IMR-90 (cell line): ENCODE measurements around the gene B4GALT5. TPM values are rescaled to one million over a fixed set of nuclear protein-coding genes. Genes with fewer than 3 reads are reported as not detected.

Source experiments
- ATAC-seq: fragments of 200-7000 bp; cut with Tn5 transposase; 2 replicates; pipeline ENCODE4 v1.9.1; 2020; ENCODE audit warnings: low read depth, mild to moderate bottlenecking, moderate library complexity
- BruUV-seq: library from RNA; stranded (reverse); fragments of 400-500 nt; replicated peaks from 2 replicates; lab custom pipeline; 2021; lab: Mats Ljungman, UMichigan
- CTCF ChIA-PET: fragments of 300-600 bp; formaldehyde crosslinking; extraction: SDS; loops from one replicate; lab custom pipeline; 2021; ENCODE audit warnings: antibody characterized with exemption; lab: Yijun Ruan, JAX
- POLR2A ChIA-PET: fragments of 300-600 bp; sonication (Branson Sonifier 250); formaldehyde crosslinking; loops from one replicate; lab custom pipeline; 2022; ENCODE audit warnings: antibody characterized with exemption; ENCODE audit not compliant: unreplicated experiment; lab: Charles Lee
- DNase-seq: peaks from one replicate; pipeline ENCODE4 v3.0.0; 2013
- H2AFZ ChIP-seq: replicated peaks from 2 replicates; pipeline ENCODE3; 2013; ENCODE audit warnings: low read length, mild to moderate bottlenecking; ENCODE audit not compliant: poor library complexity
- H2AK5ac ChIP-seq: 2 replicates; pipeline ENCODE4 v1.6.1; 2013; ENCODE audit warnings: low read depth, low read length, inconsistent platforms
- H2AK9ac ChIP-seq: replicated peaks from 2 replicates; pipeline ENCODE3; 2013; ENCODE audit warnings: mild to moderate bottlenecking, low read depth, low read length, moderate library complexity; ENCODE audit not compliant: poor library complexity
- H2BK120ac ChIP-seq: 2 replicates; pipeline ENCODE4 v1.6.1; 2013; ENCODE audit warnings: low read depth, low read length, inconsistent platforms
- H2BK15ac ChIP-seq: 3 replicates; pipeline ENCODE4 v1.6.1; 2013; ENCODE audit warnings: low read depth, low read length, inconsistent platforms
- H2BK20ac ChIP-seq: 2 replicates; pipeline ENCODE4 v1.6.1; 2013; ENCODE audit warnings: low read depth, mild to moderate bottlenecking, inconsistent platforms, low read length, moderate library complexity
- H2BK5ac ChIP-seq: 2 replicates; pipeline ENCODE4 v1.6.1; 2013; ENCODE audit warnings: mild to moderate bottlenecking, low read depth, low read length, inconsistent platforms; ENCODE audit not compliant: poor library complexity, severe bottlenecking
- H3K14ac ChIP-seq: replicated peaks from 2 replicates; pipeline ENCODE4 v1.6.1; 2013; ENCODE audit warnings: low read depth, low read length, inconsistent platforms
- H3K18ac ChIP-seq: 2 replicates; pipeline ENCODE4 v1.6.1; 2013; ENCODE audit warnings: low read depth, low read length, control low read depth
- H3K23ac ChIP-seq: 2 replicates; pipeline ENCODE4 v1.6.1; 2013; ENCODE audit warnings: low read depth, low read length, inconsistent platforms
- H3K27ac ChIP-seq: 2 replicates; pipeline ENCODE4 v1.5.1; 2013; ENCODE audit warnings: mild to moderate bottlenecking, control low read depth, low read length; ENCODE audit not compliant: insufficient read depth
- H3K27me3 ChIP-seq: 2 replicates; pipeline ENCODE4 v1.6.1; 2013; ENCODE audit warnings: low read length; ENCODE audit not compliant: control insufficient read depth, insufficient read depth
- H3K36me3 ChIP-seq: 2 replicates; pipeline ENCODE4 v1.6.1; 2013; ENCODE audit warnings: low read length, mixed read lengths; ENCODE audit not compliant: control insufficient read depth, insufficient read depth
- H3K4ac ChIP-seq: 2 replicates; pipeline ENCODE4 v1.6.1; 2013; ENCODE audit warnings: low read depth, low read length, inconsistent platforms
- H3K4me1 ChIP-seq: 2 replicates; pipeline ENCODE4 v1.6.1; 2013; ENCODE audit warnings: low read length, mixed read lengths; ENCODE audit not compliant: control insufficient read depth, insufficient read depth
- H3K4me2 ChIP-seq: 2 replicates; pipeline ENCODE4 v1.6.1; 2013; ENCODE audit warnings: low read depth, mild to moderate bottlenecking, control low read depth, low read length, moderate library complexity
- H3K4me3 ChIP-seq: 2 replicates; pipeline ENCODE4 v1.5.1; 2013; ENCODE audit warnings: low read depth, mild to moderate bottlenecking, control low read depth, low read length, moderate library complexity; ENCODE audit not compliant: insufficient read depth
- H3K56ac ChIP-seq: 2 replicates; pipeline ENCODE4 v1.6.1; 2013; ENCODE audit warnings: low read length, inconsistent platforms; ENCODE audit not compliant: insufficient read depth; ENCODE audit errors: extremely low read depth
- H3K79me1 ChIP-seq, 2 experiments: 2 replicates each; pipeline ENCODE4 v1.6.1; 2013; ENCODE audit warnings: low read length in 2 of 2, inconsistent platforms in 1 of 2, low read depth in 1 of 2
- H3K9ac ChIP-seq: 2 replicates; pipeline ENCODE4 v1.6.1; 2013; ENCODE audit warnings: low read depth, low read length, control low read depth
- H3K9me1 ChIP-seq: 2 replicates; pipeline ENCODE4 v1.6.1; 2013; ENCODE audit warnings: low read length, inconsistent platforms; ENCODE audit not compliant: insufficient read depth
- H3K9me3 ChIP-seq: 2 replicates; pipeline ENCODE4 v1.6.1; 2013; ENCODE audit warnings: low read length; ENCODE audit not compliant: control insufficient read depth, insufficient read depth
- H4K20me1 ChIP-seq: 2 replicates; pipeline ENCODE4 v1.6.1; 2013; ENCODE audit warnings: low read length, inconsistent platforms; ENCODE audit not compliant: insufficient read depth
- H4K5ac ChIP-seq: 2 replicates; pipeline ENCODE4 v1.6.1; 2013; ENCODE audit warnings: mild to moderate bottlenecking, low read depth, low read length, control low read depth
- H4K8ac ChIP-seq, 2 experiments: 2 replicates each; pipeline ENCODE4 v1.6.1; 2013; ENCODE audit warnings: low read depth in 2 of 2, low read length in 2 of 2, control low read depth in 1 of 2, inconsistent platforms in 1 of 2
- H4K91ac ChIP-seq: 2 replicates; pipeline ENCODE4 v1.6.1; 2013; ENCODE audit warnings: low read depth, low read length, inconsistent platforms; ENCODE audit not compliant: insufficient read depth
- CTCF ChIP-seq: conservative IDR thresholded peaks from 2 replicates; pipeline ENCODE4 v1.5.1; 2012; ENCODE audit warnings: mild to moderate bottlenecking, low read depth, low read length, improper control_type of control experiment
- SMC3 ChIP-seq: fragments of 150-350 bp; IDR thresholded peaks from 2 replicates; pipeline ENCODE4 v1.6.1; 2016; ENCODE audit warnings: low read depth, mild to moderate bottlenecking, antibody characterized with exemption, low read length, moderate library complexity
- WGBS, 2 experiments: methylation state at CpG; one replicate each; pipeline versions ENCODE4 v1.1.5 to v1.1.7; 2013; ENCODE audit warnings: missing lambda C conversion rate in 2 of 2; ENCODE audit not compliant: insufficient read length in 1 of 2; ENCODE audit errors: extremely low coverage in 2 of 2; 5-methylcytosine and 5-hydroxymethylcytosine counted together
- dilution Hi-C: fragments of 300-500 bp; cut with HindIII; formaldehyde crosslinking; loops from one replicate; pipeline ENCODE4 v1.14.3; 2018; ENCODE audit warnings: low sequenced_read_pairs; ENCODE audit not compliant: unreplicated experiment
- in situ Hi-C: fragments of 300-500 bp; cut with MboI; formaldehyde crosslinking; loops from 3 replicates; pipeline ENCODE4 v1.14.3; 2019; ENCODE audit warnings: low sequenced_read_pairs, inconsistent platforms, mixed read lengths
- intact Hi-C: fragments of 100-400 bp; cut with micrococcal nuclease; formaldehyde crosslinking; loops from 2 replicates; pipeline ENCODE4 v1.10.0; 2022
- polyA plus RNA-seq, 3 experiments: library from polyadenylated mRNA; depleted of rRNA; stranded (reverse); fragments of >200 nt; gene quantifications; 2 replicates each; pipeline ENCODE4 v1.2.3, GENCODE V29; 2012; ENCODE audit warnings: low replicate concordance in 1 of 3
- total RNA-seq: library from RNA; depleted of rRNA; stranded (reverse); fragments of >200 nt; gene quantifications from 2 replicates; pipeline ENCODE4 v1.2.3, GENCODE V29; 2012

The B4GALT5 gene
- total and polyA plus RNA-seq, 2 of the 4 experiments (the other 2 are of a cell fraction), result 11.3 to 20.4 TPM

- no peak overlapping the region for H2BK5ac ChIP-seq
- H3K23ac ChIP-seq, result no peak overlapping the region
- no peak overlapping the region for H4K8ac ChIP-seq
- no TSS peak for BruUV-seq
- no peak overlapping the region for H2BK120ac ChIP-seq
- no peak for DNase-seq
- no peaks in the 10 kb centered on the region for H3K27me3 ChIP-seq
- H2BK15ac ChIP-seq, result no peak overlapping the region
- H3K4me3 ChIP-seq, result no peak overlapping the region
- in situ Hi-C loops, result no loop called here
- no peak overlapping the region for H4K5ac ChIP-seq
- H3K9me3 ChIP-seq, result no peaks in the 10 kb centered on the region
- H4K91ac ChIP-seq, result no peak overlapping the region
- H3K9me1 ChIP-seq, result peaks cover 4% of the 10 kb centered on the region; the same call in 1 of the 2 replicates
- no peak overlapping the region for H3K27ac ChIP-seq
- no peaks in the 10 kb centered on the region for H3K36me3 ChIP-seq
- no peak for TF ChIP-seq CTCF
- TF ChIP-seq SMC3, result no peak
- no CpG with 5 or more reads among the region's 3 CpGs for WGBS, 2 experiments
- H2AK5ac ChIP-seq, result no peak overlapping the region
- intact Hi-C loops, result no loop called here
- no peak overlapping the region for H3K56ac ChIP-seq
- no peak overlapping the region for H3K4ac ChIP-seq
- dilution Hi-C loops, result no loop called here
- no peak overlapping the region for H3K9ac ChIP-seq
- H3K18ac ChIP-seq, result no peak overlapping the region
- H2BK20ac ChIP-seq, result no peak overlapping the region
- no peak overlapping the region for H2AK9ac ChIP-seq
- ChIA-PET CTCF (interaction anchor here (1.3 kb wide), 1 partner anchor 9 kb away, joined by 4 read pairs; no protein-coding TSS in a partner anchor), POLR2A (no interaction called here)
- H4K20me1 ChIP-seq, result peaks cover 76% of the 10 kb centered on the region
- H3K79me1 ChIP-seq, result peaks cover 35 to 68% of the 10 kb centered on the region in 2 experiments
- H2AFZ ChIP-seq, result no peak overlapping the region
- H3K14ac ChIP-seq, result no peak overlapping the region
- no peak overlapping the region for H3K4me2 ChIP-seq
- H3K4me1 ChIP-seq, result peaks cover under 1% of the 10 kb centered on the region; the same call in 1 of the 2 replicates
- no peak for ATAC-seq
Measured at GRCh38 chr20:49666911-49667310, 46.8 kb downstream of the B4GALT5 start.
